ENCODE measurements around the gene MCC. TPM values are rescaled to one million over a fixed set of nuclear protein-coding genes. Genes with fewer than 3 reads are reported as not detected.

MCC gene
- total RNA-seq, 1 donor from 2014 or later, result 26.9 TPM

DNA sequence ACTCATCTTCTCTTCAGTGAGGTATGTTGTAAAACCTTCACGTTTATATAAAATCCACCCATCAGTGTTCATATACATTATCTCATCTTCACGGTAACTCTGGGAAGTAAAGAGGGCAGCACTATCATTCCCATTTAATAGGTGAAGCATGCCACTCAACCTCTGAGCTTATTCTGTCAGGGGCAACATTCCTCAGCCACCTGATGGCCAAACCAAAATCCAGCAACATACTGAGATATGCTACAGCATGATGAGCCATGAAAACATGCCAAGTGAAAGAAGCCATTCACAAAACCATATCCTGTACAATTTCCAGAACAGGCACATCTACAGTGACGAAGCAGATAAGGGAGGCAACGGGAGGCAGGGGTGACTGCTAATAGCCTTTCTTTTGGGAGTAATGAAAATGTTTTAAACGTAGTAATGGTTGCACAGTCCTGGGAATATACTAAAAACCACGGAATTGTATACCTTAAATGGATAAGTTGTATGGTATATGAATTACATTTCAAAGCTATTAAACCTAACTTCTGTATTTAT lies 220.8 kb downstream of the MCC start:
- Histone ChIP-seq H3K27ac (ENCODE audit: low read depth, low read length) (no peak overlapping the region), H2AFZ (ENCODE audit: low read depth, low read length) (no peak overlapping the region), H3K9me3 (ENCODE audit: insufficient read depth, low read depth, low read length) (no peaks in the 10 kb centered on the region), H3K9ac (ENCODE audit: low read length) (no peak overlapping the region), H3K79me2 (ENCODE audit: insufficient read depth, low read length) (peaks cover 34% of the 10 kb centered on the region), H3K36me3 (ENCODE audit: insufficient read depth, low read length) (no peaks in the 10 kb centered on the region), H3K4me1 (ENCODE audit: insufficient read depth, low read length) (peaks cover 31% of the 10 kb centered on the region), H3K4me3 (ENCODE audit: insufficient read depth, low read depth, low read length) (no peak overlapping the region), H3K4me2 (ENCODE audit: low read length) (no peak overlapping the region), H3K27me3 (ENCODE audit: insufficient read depth, low read length) (no peaks in the 10 kb centered on the region), H4K20me1 (ENCODE audit: insufficient read depth, low read length) (peaks cover 22% of the 10 kb centered on the region)
- H3K4me3 Mint-ChIP-seq (ENCODE audit: unreplicated experiment), result no peak overlapping the region
- H3K27me3 Mint-ChIP-seq (ENCODE audit: low read depth, unreplicated experiment), result no peaks in the 10 kb centered on the region
- no peaks in the 10 kb centered on the region for H3K36me3 Mint-ChIP-seq (ENCODE audit: low read depth, unreplicated experiment)
- H3K9me3 Mint-ChIP-seq (ENCODE audit: unreplicated experiment), result peaks cover 2% of the 10 kb centered on the region
- no peak overlapping the region for H3K27ac Mint-ChIP-seq (ENCODE audit: unreplicated experiment)
- peak; percentile 17 for FAIRE-seq
- TF ChIP-seq EZH2 (IDR thresholded peaks at IDR 0.05; ENCODE audit: insufficient read depth, low read length), result no peak
- TF ChIP-seq, protein P1, sequence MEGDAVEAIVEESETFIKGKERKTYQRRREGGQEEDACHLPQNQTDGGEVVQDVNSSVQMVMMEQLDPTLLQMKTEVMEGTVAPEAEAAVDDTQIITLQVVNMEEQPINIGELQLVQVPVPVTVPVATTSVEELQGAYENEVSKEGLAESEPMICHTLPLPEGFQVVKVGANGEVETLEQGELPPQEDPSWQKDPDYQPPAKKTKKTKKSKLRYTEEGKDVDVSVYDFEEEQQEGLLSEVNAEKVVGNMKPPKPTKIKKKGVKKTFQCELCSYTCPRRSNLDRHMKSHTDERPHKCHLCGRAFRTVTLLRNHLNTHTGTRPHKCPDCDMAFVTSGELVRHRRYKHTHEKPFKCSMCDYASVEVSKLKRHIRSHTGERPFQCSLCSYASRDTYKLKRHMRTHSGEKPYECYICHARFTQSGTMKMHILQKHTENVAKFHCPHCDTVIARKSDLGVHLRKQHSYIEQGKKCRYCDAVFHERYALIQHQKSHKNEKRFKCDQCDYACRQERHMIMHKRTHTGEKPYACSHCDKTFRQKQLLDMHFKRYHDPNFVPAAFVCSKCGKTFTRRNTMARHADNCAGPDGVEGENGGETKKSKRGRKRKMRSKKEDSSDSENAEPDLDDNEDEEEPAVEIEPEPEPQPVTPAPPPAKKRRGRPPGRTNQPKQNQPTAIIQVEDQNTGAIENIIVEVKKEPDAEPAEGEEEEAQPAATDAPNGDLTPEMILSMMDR (IDR thresholded peaks at IDR 0.05; ENCODE audit: insufficient read depth, low read depth, low read length), result no peak
- DNase-seq (ENCODE audit: low read depth), result no peak
- peaks cover 54% of the 10 kb centered on the region for H3K4me1 Mint-ChIP-seq (ENCODE audit: low read depth, unreplicated experiment)

DNA sequence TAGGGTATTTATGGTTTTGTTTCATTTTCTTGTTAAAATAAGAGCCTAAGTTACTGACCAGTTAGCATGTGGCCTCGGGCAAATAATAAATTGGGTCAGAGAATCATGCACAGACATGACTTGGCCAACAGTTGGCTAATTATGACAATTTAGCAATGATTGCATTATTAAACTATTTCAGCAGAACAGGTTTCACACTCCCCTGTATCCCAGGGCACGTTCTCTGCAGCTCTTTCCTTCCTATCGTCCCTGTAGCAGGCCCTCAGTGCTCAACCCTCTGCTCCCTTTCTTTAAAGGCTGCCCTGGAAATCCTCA lies 221.4 kb downstream of the MCC start:
- Histone ChIP-seq H3K36me3 (ENCODE audit: insufficient read depth, low read length) (no peaks in the 10 kb centered on the region), H4K20me1 (ENCODE audit: insufficient read depth, low read length) (peaks cover 27% of the 10 kb centered on the region), H3K27ac (ENCODE audit: low read depth, low read length) (no peak overlapping the region), H3K4me3 (ENCODE audit: insufficient read depth, low read depth, low read length) (no peak overlapping the region), H2AFZ (ENCODE audit: low read depth, low read length) (no peak overlapping the region), H3K4me2 (ENCODE audit: low read length) (no peak overlapping the region), H3K79me2 (ENCODE audit: insufficient read depth, low read length) (peaks cover 37% of the 10 kb centered on the region), H3K9me3 (ENCODE audit: insufficient read depth, low read depth, low read length) (no peaks in the 10 kb centered on the region), H3K9ac (ENCODE audit: low read length) (no peak overlapping the region), H3K4me1 (ENCODE audit: insufficient read depth, low read length) (peaks cover 25% of the 10 kb centered on the region), H3K27me3 (ENCODE audit: insufficient read depth, low read length) (no peaks in the 10 kb centered on the region)
- TF ChIP-seq, protein P1 (IDR thresholded peaks at IDR 0.05; ENCODE audit: insufficient read depth, low read depth, low read length), result no peak
- no peak for TF ChIP-seq EZH2 (IDR thresholded peaks at IDR 0.05; ENCODE audit: insufficient read depth, low read length)
- Mint-ChIP-seq H3K9me3 (ENCODE audit: unreplicated experiment) (peaks cover 2% of the 10 kb centered on the region), H3K4me3 (ENCODE audit: unreplicated experiment) (no peak overlapping the region), H3K27me3 (ENCODE audit: low read depth, unreplicated experiment) (no peaks in the 10 kb centered on the region), H3K4me1 (ENCODE audit: low read depth, unreplicated experiment) (peaks cover 50% of the 10 kb centered on the region), H3K27ac (ENCODE audit: unreplicated experiment) (no peak overlapping the region), H3K36me3 (ENCODE audit: low read depth, unreplicated experiment) (no peaks in the 10 kb centered on the region)
- DNase-seq (ENCODE audit: low read depth), result no peak
- no peak for FAIRE-seq

DNA sequence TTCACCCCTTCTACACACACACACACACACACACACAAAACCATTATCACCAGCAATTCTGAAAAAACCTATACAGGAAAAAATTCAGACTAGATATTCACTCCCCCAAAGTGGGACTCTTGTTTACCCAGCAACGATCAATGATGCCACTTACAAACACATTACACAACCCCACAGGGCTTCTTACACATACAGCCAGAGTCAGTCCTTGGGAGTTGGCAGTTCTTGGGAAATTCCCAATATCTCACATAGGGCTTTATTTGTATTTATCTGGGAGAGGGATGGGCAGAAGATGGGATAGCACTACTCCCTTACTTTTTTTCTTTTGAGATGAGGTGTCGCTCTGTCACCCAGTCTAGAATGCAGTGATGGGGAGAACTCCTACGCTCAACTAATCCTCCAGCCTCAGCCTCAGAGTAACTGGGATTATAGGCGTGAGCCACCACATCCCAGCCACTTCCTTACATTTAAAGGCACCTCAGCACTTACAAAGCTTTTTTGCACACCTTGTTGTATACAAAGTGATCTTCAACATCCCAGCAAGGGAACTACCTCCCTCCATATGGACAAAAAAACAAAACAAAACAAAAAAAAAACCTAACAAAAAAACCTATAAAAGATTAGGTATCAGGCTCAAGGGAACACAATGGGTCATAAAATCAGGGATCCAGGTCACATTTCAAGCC lies 221.9 kb downstream of the MCC start:
- H3K4me3 ChIP-seq (ENCODE audit: insufficient read depth, low read depth, low read length), result no peak overlapping the region
- H4K20me1 ChIP-seq (ENCODE audit: insufficient read depth, low read length), result peaks cover 27% of the 10 kb centered on the region
- no peak overlapping the region for H3K4me2 ChIP-seq (ENCODE audit: low read length)
- no peak overlapping the region for H2AFZ ChIP-seq (ENCODE audit: low read depth, low read length)
- no peaks in the 10 kb centered on the region for H3K27me3 ChIP-seq (ENCODE audit: insufficient read depth, low read length)
- Mint-ChIP-seq H3K4me3 (ENCODE audit: unreplicated experiment) (no peak overlapping the region), H3K9me3 (ENCODE audit: unreplicated experiment) (peaks cover 2% of the 10 kb centered on the region), H3K36me3 (ENCODE audit: low read depth, unreplicated experiment) (no peaks in the 10 kb centered on the region), H3K4me1 (ENCODE audit: low read depth, unreplicated experiment) (peaks cover 46% of the 10 kb centered on the region), H3K27ac (ENCODE audit: unreplicated experiment) (no peak overlapping the region), H3K27me3 (ENCODE audit: low read depth, unreplicated experiment) (no peaks in the 10 kb centered on the region)
- no peaks in the 10 kb centered on the region for H3K36me3 ChIP-seq (ENCODE audit: insufficient read depth, low read length)
- H3K9ac ChIP-seq (ENCODE audit: low read length), result no peak overlapping the region
- peaks cover 21% of the 10 kb centered on the region for H3K4me1 ChIP-seq (ENCODE audit: insufficient read depth, low read length)
- H3K9me3 ChIP-seq (ENCODE audit: insufficient read depth, low read depth, low read length), result no peaks in the 10 kb centered on the region
- no peak overlapping the region for H3K27ac ChIP-seq (ENCODE audit: low read depth, low read length)
- TF ChIP-seq, protein P1 (IDR thresholded peaks at IDR 0.05; ENCODE audit: insufficient read depth, low read depth, low read length), result no peak
- no peak for TF ChIP-seq EZH2 (IDR thresholded peaks at IDR 0.05; ENCODE audit: insufficient read depth, low read length)
- FAIRE-seq, result no peak
- H3K79me2 ChIP-seq (ENCODE audit: insufficient read depth, low read length), result peaks cover 40% of the 10 kb centered on the region
- no peak for DNase-seq (ENCODE audit: low read depth)
